Endothelial cell of umbilical vein (primary cell): Measurements from ENCODE around the gene KCTD10. TPM values are rescaled to one million over a fixed set of nuclear protein-coding genes. Genes with fewer than 3 reads are reported as not detected.
"Not testable (repeated sequence)": the region's sequence is repeated elsewhere in the genome, so short reads cannot be mapped to it uniquely, and the experiment has no call there.

ENCODE experiments used
- BruUV-seq: library from RNA; stranded (reverse); fragments of 400-500 nt; replicated peaks from 2 replicates; lab custom pipeline; 2021; lab: Mats Ljungman, UMichigan
- CTCF ChIA-PET: fragments of 300-600, 350-600 bp; sonication (Branson Sonifier 250); formaldehyde crosslinking; loops from one replicate; lab custom pipeline; 2021; ENCODE audit warnings: antibody characterized with exemption, inconsistent platforms; lab: Charles Lee
- POLR2A ChIA-PET: fragments of 300-600, 350-600 bp; sonication (Branson Sonifier 250); formaldehyde crosslinking; loops from one replicate; lab custom pipeline; 2021; ENCODE audit warnings: antibody characterized with exemption, inconsistent platforms; lab: Charles Lee
- DNase-seq: peaks from one replicate; pipeline ENCODE4 v3.0.0-alpha.2; 2011; ENCODE audit warnings: low read depth, low spot score
- FAIRE-seq: peaks from 2 replicates; lab custom pipeline; 2011; peaks lifted over from hg19 to GRCh38; lab: Jason Lieb, UNC
- H2AFZ ChIP-seq: 2 replicates; pipeline ENCODE4 v1.6.0; 2012; ENCODE audit warnings: low read depth, low read length, control low read depth, inconsistent platforms
- H3K27ac ChIP-seq: 2 replicates; pipeline ENCODE4 v1.5.1; 2011; ENCODE audit warnings: low read depth, mild to moderate bottlenecking, control low read depth, low read length, moderate library complexity; ENCODE audit not compliant: insufficient read depth
- H3K27me3 ChIP-seq, 2 experiments: 2 replicates each; pipeline versions ENCODE4 v1.6.0 to v1.6.1; 2011; ENCODE audit warnings: low read length in 2 of 2, mixed read lengths in 1 of 2; ENCODE audit not compliant: control insufficient read depth in 2 of 2, insufficient read depth in 2 of 2
- H3K36me3 ChIP-seq, 2 experiments: 2 replicates in 1 of 2; 3 replicates in 1 of 2; pipeline ENCODE4 v1.5.1; 2011; ENCODE audit warnings: low read length in 2 of 2, mild to moderate bottlenecking in 1 of 2, moderate library complexity in 1 of 2; ENCODE audit not compliant: control insufficient read depth in 2 of 2, insufficient read depth in 2 of 2; ENCODE audit errors: extremely low read depth in 1 of 2
- H3K4me1 ChIP-seq: 3 replicates; pipeline ENCODE4 v1.5.1; 2011; ENCODE audit warnings: mild to moderate bottlenecking, low read length; ENCODE audit not compliant: control insufficient read depth, insufficient read depth; ENCODE audit errors: extremely low read depth
- H3K4me2 ChIP-seq: 2 replicates; pipeline ENCODE4 v1.6.1; 2011; ENCODE audit warnings: low read length, control low read depth, mixed read lengths; ENCODE audit not compliant: insufficient read depth
- H3K4me3 ChIP-seq, 3 experiments: fragments of 200-600 bp in 1 of 3; sonication (generic), shearing (Covaris generic) in 1 of 3; replicated peaks in 1 of 3; 2 replicates each; pipeline ENCODE4 v1.5.1; 2011 to 2016; ENCODE audit warnings: control low read depth in 3 of 3, low read length in 3 of 3, mild to moderate bottlenecking in 2 of 3, inconsistent platforms in 1 of 3, low read depth in 1 of 3, moderate library complexity in 1 of 3; ENCODE audit not compliant: insufficient read depth in 1 of 3
- H3K79me2 ChIP-seq: 2 replicates; pipeline ENCODE4 v1.6.0; 2012; ENCODE audit warnings: low read length, inconsistent platforms; ENCODE audit not compliant: control insufficient read depth, insufficient read depth
- H3K9ac ChIP-seq: replicated peaks from 2 replicates; pipeline ENCODE3; 2011; ENCODE audit warnings: low read length, control low read depth; ENCODE audit not compliant: insufficient read depth; ENCODE audit errors: extremely low read depth
- H3K9me1 ChIP-seq: replicated peaks from 3 replicates; pipeline ENCODE4 v1.6.0; 2011; ENCODE audit warnings: mild to moderate bottlenecking, low read length; ENCODE audit not compliant: control insufficient read depth, insufficient read depth; ENCODE audit errors: extremely low read depth
- H3K9me3 ChIP-seq: replicated peaks from 2 replicates; pipeline ENCODE4 v1.5.1; 2012; ENCODE audit warnings: low read length, inconsistent platforms; ENCODE audit not compliant: control insufficient read depth, insufficient read depth
- H4K20me1 ChIP-seq: replicated peaks from 2 replicates; pipeline ENCODE3; 2011; ENCODE audit warnings: mild to moderate bottlenecking, low read length; ENCODE audit not compliant: control insufficient read depth, insufficient read depth; ENCODE audit errors: extremely low read depth
- CTCF ChIP-seq, 2 donors: IDR thresholded peaks; 1 replicate in 1 of 2; 2 replicates in 1 of 2; pipeline ENCODE4 v1.5.1; 2011; ENCODE audit warnings: low read length in 2 of 2, mild to moderate bottlenecking in 2 of 2, moderate library complexity in 2 of 2, control low read depth in 1 of 2, inconsistent platforms in 1 of 2, low read depth in 1 of 2; ENCODE audit not compliant: insufficient read depth in 1 of 2; ENCODE audit errors: extremely low read depth in 1 of 2
- EZH2 ChIP-seq: IDR thresholded peaks from 2 replicates; pipeline ENCODE4 v1.6.1; 2012; ENCODE audit warnings: borderline replicate concordance, low read depth, mild to moderate bottlenecking, moderate library complexity, low read length, inconsistent platforms; ENCODE audit not compliant: severe bottlenecking
- FOS ChIP-seq: IDR thresholded peaks from 2 replicates; pipeline ENCODE4 v1.6.1; 2011; ENCODE audit warnings: mild to moderate bottlenecking, low read length, moderate library complexity, borderline replicate concordance; ENCODE audit not compliant: insufficient read depth
- GATA2 ChIP-seq: IDR thresholded peaks from 2 replicates; pipeline ENCODE4 v1.7.0; 2011; ENCODE audit warnings: low read depth, mild to moderate bottlenecking, moderate library complexity, mixed read lengths, low read length; ENCODE audit not compliant: insufficient read length, insufficient read depth
- JUN ChIP-seq: IDR thresholded peaks from 2 replicates; pipeline ENCODE4 v1.6.1; 2011; ENCODE audit warnings: borderline replicate concordance, low read depth; ENCODE audit not compliant: insufficient read length, insufficient read depth
- MAX ChIP-seq: IDR thresholded peaks from 2 replicates; pipeline ENCODE4 v1.6.1; 2011; ENCODE audit not compliant: insufficient read depth, insufficient read length
- MYC ChIP-seq: IDR thresholded peaks from one replicate; pipeline ENCODE4 v1.6.1; 2011; ENCODE audit warnings: mild to moderate bottlenecking, low read depth, low read length
- POLR2A ChIP-seq: IDR thresholded peaks from 2 replicates; pipeline ENCODE4 v1.6.1; 2012; ENCODE audit warnings: low read depth, mild to moderate bottlenecking, control low read depth, low read length
- POLR2AphosphoS5 ChIP-seq: IDR thresholded peaks from 2 replicates; pipeline ENCODE4 v1.6.1; 2012; ENCODE audit warnings: low read depth, mild to moderate bottlenecking, control low read depth, low read length, moderate library complexity; ENCODE audit not compliant: insufficient read depth
- dilution Hi-C: fragments of 300-500 bp; cut with MboI; formaldehyde crosslinking; loops from one replicate; pipeline ENCODE4 v1.15.0; 2019; ENCODE audit warnings: low sequenced_read_pairs; ENCODE audit not compliant: extremely low pct_ligation_motif_present
- intact Hi-C: fragments of 100-400 bp; cut with micrococcal nuclease; formaldehyde crosslinking; loops from one replicate; pipeline ENCODE4 v1.10.0; 2022
- polyA plus RNA-seq, 4 experiments: library from polyadenylated mRNA; depleted of rRNA in 3 of 4; stranded (reverse) in 3 of 4; unstranded in 1 of 4; fragments of >200 nt; gene quantifications; 2 replicates each; pipeline versions ENCODE4 v1.2.1 to v1.2.3, GENCODE V29; 2011 to 2012; ENCODE audit warnings: missing spikeins in 1 of 4
- total RNA-seq: library from RNA; stranded (reverse); gene quantifications from 2 replicates; pipeline ENCODE4 v1.2.3, GENCODE V29; 2021

The KCTD10 gene
- total and polyA plus RNA-seq, 2 donors (not counting 3 experiments of a cell fraction or from before 2014, with no cell fraction given) = 101 to 112 TPM

GRCh38 chr12:109418848-109419480 is 58.1 kb downstream of the KCTD10 start:
- Histone ChIP-seq H3K9ac (no peak overlapping the region), H3K9me3 (no peaks in the 10 kb centered on the region), H3K27me3 (peaks cover 0 to 2% of the 10 kb centered on the region in 2 experiments), H4K20me1 (no peaks in the 10 kb centered on the region), H3K79me2 (no peaks in the 10 kb centered on the region), H3K4me2 (no peak overlapping the region), H3K4me3 (no peak overlapping the region), H3K27ac (no peak overlapping the region), H3K9me1 (no peaks in the 10 kb centered on the region), H3K4me1 (no peaks in the 10 kb centered on the region), H2AFZ (no peak overlapping the region), H3K36me3 (no peaks in the 10 kb centered on the region)
- ChIA-PET CTCF (interaction anchor here (1.2 to 2.9 kb wide), 2 partner anchors 9 to 14 kb away, joined by 4 to 12 read pairs; no protein-coding TSS in a partner anchor), POLR2A (no interaction called here)
- no TSS peak for BruUV-seq
- intact Hi-C loops (no loop called here), dilution Hi-C loops (no loop called here)
- TF ChIP-seq JUN (no peak), MAX (no peak), GATA2 (no peak), CTCF (IDR thresholded peaks at IDR 0.05; ENCODE audit: extremely low read depth in 1 of 2, insufficient read depth in 1 of 2, low read depth in 1 of 2, low read length in 2 of 2) (no peak), EZH2 (no peak), POLR2A (no peak), MYC (no peak), FOS (no peak), POLR2AphosphoS5 (no peak)
- no peak for FAIRE-seq
- no peak for DNase-seq

GRCh38 chr12:109406147-109406546 is 71.0 kb downstream of the KCTD10 start:
- not testable (repeated sequence) for DNase-seq, BruUV-seq

More at GRCh38 chr12:109406147-109406546, 71.0 kb downstream of the KCTD10 start:
- intact Hi-C loops, H3K9ac ChIP-seq, FAIRE-seq, H4K20me1 ChIP-seq, H3K27ac ChIP-seq, H3K79me2 ChIP-seq, H3K4me1 ChIP-seq, H3K27me3 ChIP-seq, H2AFZ ChIP-seq, dilution Hi-C loops, H3K9me3 ChIP-seq, H3K9me1 ChIP-seq, H3K36me3 ChIP-seq, POLR2A ChIA-PET, H3K4me3 ChIP-seq, H3K4me2 ChIP-seq: not testable (repeated sequence)
- CTCF ChIA-PET = interaction anchor here (0.9 to 1.4 kb wide), 3 partner anchors 12 to 22 kb away, joined by 3 to 8 read pairs (median 5); no protein-coding TSS in a partner anchor
